Upper lobe of left lung (tissue), 6 donors: ENCODE data around the gene PAMR1. TPM values are rescaled to one million over a fixed set of nuclear protein-coding genes. Genes with fewer than 3 reads are reported as not detected.
A peak's percentile ranks its signal among the peaks of the same experiment; 100 is the strongest.
"Not testable (repeated sequence)": the region's sequence is repeated elsewhere in the genome, so short reads cannot be mapped to it uniquely, and the experiment has no call there.

Experiments
- ATAC-seq, 2 donors: fragments of 200-7000 bp; cut with Tn5 transposase; one replicate each; pipeline ENCODE4 v1.9.1; 2022; ENCODE audit warnings: mild to moderate bottlenecking in 2 of 2, moderate library complexity in 2 of 2; ENCODE audit not compliant: low FRiP score in 2 of 2
- DNase-seq, 2 donors: peaks; one replicate each; pipeline ENCODE4 v3.0.0-alpha.2; 2019 to 2020
- H3K27ac ChIP-seq, 4 donors: fragments of 200-600 bp; sonication (generic); one replicate each; pipeline ENCODE4 v1.5.1; 2016 to 2019
- H3K27me3 ChIP-seq, 4 donors: fragments of 200-600 bp; sonication (generic); one replicate each; pipeline ENCODE4 v1.5.1; 2017 to 2019
- H3K36me3 ChIP-seq, 4 donors: fragments of 200-600 bp; sonication (generic); one replicate each; pipeline ENCODE4 v1.5.1; 2016 to 2019
- H3K4me1 ChIP-seq, 4 donors: fragments of 200-600 bp; sonication (generic); one replicate each; pipeline ENCODE4 v1.5.1; 2018 to 2019
- H3K4me3 ChIP-seq, 4 donors: fragments of 200-600 bp; sonication (generic); one replicate each; pipeline ENCODE4 v1.5.1; 2017 to 2019; ENCODE audit warnings: mild to moderate bottlenecking in 2 of 4, moderate library complexity in 1 of 4
- H3K9me3 ChIP-seq, 4 donors: fragments of 200-600 bp; sonication (generic); one replicate each; pipeline ENCODE4 v1.5.1; 2018 to 2019
- EP300 ChIP-seq, 4 donors: sonication (generic); formaldehyde crosslinking; IDR thresholded peaks; one replicate each; pipeline ENCODE4 v1.5.1; 2017; ENCODE audit warnings: antibody characterized with exemption in 4 of 4, control low read depth in 2 of 4
- POLR2A ChIP-seq, 4 donors: fragments of 450-650 bp; IDR thresholded peaks; one replicate each; pipeline ENCODE4 v1.5.1; 2016 to 2017; ENCODE audit warnings: antibody characterized with exemption in 4 of 4, mild to moderate bottlenecking in 2 of 4
- POLR2AphosphoS5 ChIP-seq, 2 donors: sonication (generic); formaldehyde crosslinking; IDR thresholded peaks; one replicate each; pipeline ENCODE4 v1.5.1; 2017; ENCODE audit warnings: antibody characterized with exemption in 2 of 2
- WGBS, 2 donors: methylation state at CpG; one replicate each; pipeline ENCODE4 v1.1.5; 2017 to 2018; 5-methylcytosine and 5-hydroxymethylcytosine counted together
- total RNA-seq, 6 donors: library from RNA; depleted of rRNA in 4 of 6; stranded (reverse); fragments of >200 nt in 4 of 6; gene quantifications; one replicate each; pipeline versions ENCODE4 v1.1.0 to v1.2.1, GENCODE V29; 2016 to 2021
- TF ChIP-seq, protein P1 (sequence below), 6 experiments: fragments of 450-650 bp in 4 of 6; fragments of 200-600 bp in 2 of 6; sonication (generic) in 2 of 6; IDR thresholded peaks; one replicate each; pipeline ENCODE4 v1.5.1; 2016 to 2019; ENCODE audit warnings: antibody characterized with exemption in 6 of 6
- donor health status: DM: no; HTN: no; CAD: no; lungs with moderate emphysema.
- donor health status: DM: no; HTN: yes; CAD: no; lungs with severe emphysema.

Gene PAMR1
- total RNA-seq, 6 donors from 2014 or later, result 0.30 to 7.2 (median 4.3) TPM; not detected in 1

DNA sequence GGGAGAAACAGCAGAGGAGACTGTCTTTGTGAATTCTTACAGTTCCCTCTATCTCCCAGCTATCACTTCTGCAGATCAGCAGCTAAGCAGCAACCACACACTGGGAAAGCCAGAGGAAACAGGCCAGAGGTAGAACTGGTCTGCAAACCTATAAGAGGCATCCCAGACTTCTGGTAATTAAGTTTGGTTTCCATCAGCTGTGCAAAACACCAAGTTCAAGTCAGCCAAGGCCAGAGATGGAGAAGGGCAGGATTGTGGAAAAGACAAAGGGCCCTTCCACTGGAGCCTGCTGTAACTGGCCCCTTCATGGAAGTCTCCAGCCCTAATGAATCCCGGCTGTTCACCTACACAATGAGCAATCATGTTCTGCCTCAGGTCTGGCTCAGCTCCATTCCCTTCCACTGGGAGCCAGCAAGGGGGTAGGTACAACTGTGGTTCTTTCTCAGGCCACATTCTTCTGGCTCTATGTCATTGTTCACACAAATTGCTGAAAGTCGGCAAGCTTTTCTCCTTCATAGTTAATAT is 4.6 kb upstream of the PAMR1 start:
- no peak overlapping the region for H3K4me3 ChIP-seq
- H3K36me3 ChIP-seq, result no peaks in the 10 kb centered on the region
- H3K4me1 ChIP-seq, result peaks cover 0 to 8% (median 5%) of the 10 kb centered on the region in 4 donors
- no peak overlapping the region for H3K27ac ChIP-seq
- H3K27me3 ChIP-seq, result peaks cover 0 to 9% (median 4%) of the 10 kb centered on the region in 4 donors
- WGBS, 2 donors, result 59 to 73% methylated on average over 2 of the region's 2 CpGs
- H3K9me3 ChIP-seq, result no peaks in the 10 kb centered on the region
- peak in 1 of 2 donors; percentile 65 for ATAC-seq
- DNase-seq, result no peak
- TF ChIP-seq, protein P1, sequence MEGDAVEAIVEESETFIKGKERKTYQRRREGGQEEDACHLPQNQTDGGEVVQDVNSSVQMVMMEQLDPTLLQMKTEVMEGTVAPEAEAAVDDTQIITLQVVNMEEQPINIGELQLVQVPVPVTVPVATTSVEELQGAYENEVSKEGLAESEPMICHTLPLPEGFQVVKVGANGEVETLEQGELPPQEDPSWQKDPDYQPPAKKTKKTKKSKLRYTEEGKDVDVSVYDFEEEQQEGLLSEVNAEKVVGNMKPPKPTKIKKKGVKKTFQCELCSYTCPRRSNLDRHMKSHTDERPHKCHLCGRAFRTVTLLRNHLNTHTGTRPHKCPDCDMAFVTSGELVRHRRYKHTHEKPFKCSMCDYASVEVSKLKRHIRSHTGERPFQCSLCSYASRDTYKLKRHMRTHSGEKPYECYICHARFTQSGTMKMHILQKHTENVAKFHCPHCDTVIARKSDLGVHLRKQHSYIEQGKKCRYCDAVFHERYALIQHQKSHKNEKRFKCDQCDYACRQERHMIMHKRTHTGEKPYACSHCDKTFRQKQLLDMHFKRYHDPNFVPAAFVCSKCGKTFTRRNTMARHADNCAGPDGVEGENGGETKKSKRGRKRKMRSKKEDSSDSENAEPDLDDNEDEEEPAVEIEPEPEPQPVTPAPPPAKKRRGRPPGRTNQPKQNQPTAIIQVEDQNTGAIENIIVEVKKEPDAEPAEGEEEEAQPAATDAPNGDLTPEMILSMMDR (IDR thresholded peaks at IDR 0.05), result no peak

DNA sequence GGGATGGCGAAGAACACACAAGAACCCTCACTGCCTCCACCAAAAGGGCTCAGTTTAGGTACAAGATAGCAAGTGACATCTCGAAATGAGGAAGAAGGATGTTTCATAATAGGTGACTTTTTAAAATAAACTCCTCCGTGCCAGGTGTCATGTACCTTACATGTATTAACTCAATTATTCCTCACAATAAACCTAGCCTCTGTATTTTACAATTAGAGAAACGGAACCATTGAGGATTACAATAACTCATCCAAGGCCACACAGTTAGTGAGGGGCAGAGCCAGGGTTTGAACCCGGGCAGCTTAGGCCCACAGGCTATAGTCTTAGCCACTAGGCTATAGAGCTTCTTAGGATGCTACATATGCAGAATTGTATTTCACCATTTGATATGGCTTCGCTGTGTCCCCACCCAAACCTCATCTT is 965 bp upstream of the PAMR1 start:
- peaks cover 0 to 9% (median 4%) of the 10 kb centered on the region in 4 donors for H3K27me3 ChIP-seq
- TF ChIP-seq, protein P1 (IDR thresholded peaks at IDR 0.05), result no peak
- TF ChIP-seq POLR2AphosphoS5 (IDR thresholded peaks at IDR 0.05), result no peak
- no peak for TF ChIP-seq POLR2A (IDR thresholded peaks at IDR 0.05)
- TF ChIP-seq EP300 (IDR thresholded peaks at IDR 0.05), result no peak
- H3K4me1 ChIP-seq, result peaks cover 0 to 8% (median 5%) of the 10 kb centered on the region in 4 donors
- no peaks in the 10 kb centered on the region for H3K9me3 ChIP-seq
- H3K36me3 ChIP-seq, result no peaks in the 10 kb centered on the region
- no peak overlapping the region for H3K27ac ChIP-seq
- H3K4me3 ChIP-seq, result no peak overlapping the region
- no peak for ATAC-seq
- WGBS, 2 donors, result 65 to 86% methylated on average over 6 of the region's 6 CpGs
- DNase-seq, result no peak

DNA sequence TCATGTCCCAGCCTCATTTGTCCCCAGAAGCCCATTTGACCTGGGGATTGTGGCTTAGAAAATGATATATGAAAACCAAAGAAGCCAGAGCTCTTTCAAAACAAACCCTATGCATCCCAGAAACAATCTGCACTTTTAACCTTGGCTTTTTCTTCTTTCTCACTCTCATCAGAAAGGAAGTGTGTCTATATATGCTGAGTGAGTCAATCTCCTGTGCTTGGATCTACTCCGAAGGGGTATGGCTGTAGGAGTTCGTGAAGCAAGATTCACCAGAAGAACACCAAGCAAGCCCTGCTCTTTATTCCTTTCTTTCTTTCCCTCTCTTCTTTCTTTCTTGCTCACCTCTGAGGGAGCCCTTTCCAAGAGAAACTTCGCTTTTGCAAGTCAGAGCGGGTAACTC is 636 bp downstream of the PAMR1 start:
- Histone ChIP-seq H3K27ac (no peak overlapping the region), H3K4me3 (no peak overlapping the region), H3K9me3 (no peaks in the 10 kb centered on the region), H3K36me3 (no peaks in the 10 kb centered on the region), H3K27me3 (peaks cover 0 to 9% (median 4%) of the 10 kb centered on the region in 4 donors), H3K4me1 (peaks cover 0 to 8% (median 5%) of the 10 kb centered on the region in 4 donors)
- DNase-seq (no peak), ATAC-seq (no peak)
- WGBS, 2 donors, result 69 to 82% methylated on average over 4 of the region's 4 CpGs
- TF ChIP-seq EP300 (IDR thresholded peaks at IDR 0.05) (no peak), POLR2A (IDR thresholded peaks at IDR 0.05) (no peak), POLR2AphosphoS5 (IDR thresholded peaks at IDR 0.05) (no peak)
- TF ChIP-seq, protein P1 (IDR thresholded peaks at IDR 0.05), result no peak

DNA sequence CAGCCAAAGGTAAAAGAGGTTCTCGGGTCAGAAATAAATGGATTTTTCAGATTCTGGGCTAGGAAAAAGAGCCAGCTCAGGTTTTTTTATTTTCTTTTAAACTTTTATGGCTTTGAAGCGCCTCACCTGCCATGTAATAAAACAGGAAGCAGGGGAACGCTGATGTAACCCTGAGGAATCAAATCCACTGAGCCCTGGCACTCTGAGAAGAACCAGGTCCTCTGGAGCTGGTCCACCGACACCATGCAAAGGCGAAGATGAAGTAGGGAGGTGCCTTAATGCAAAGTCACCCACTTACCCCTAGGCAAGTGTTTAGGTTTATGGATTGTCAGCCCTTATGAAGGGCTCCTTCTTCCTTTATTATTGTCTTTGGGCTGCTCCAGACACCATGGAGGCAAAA is 1.6 kb downstream of the PAMR1 start:
- DNase-seq (no peak), ATAC-seq (no peak)
- H3K27ac ChIP-seq, result no peak overlapping the region
- peaks cover 0 to 8% (median 5%) of the 10 kb centered on the region in 4 donors for H3K4me1 ChIP-seq
- H3K9me3 ChIP-seq, result no peaks in the 10 kb centered on the region
- H3K4me3 ChIP-seq, result no peak overlapping the region
- no peaks in the 10 kb centered on the region for H3K36me3 ChIP-seq
- H3K27me3 ChIP-seq, result peaks cover 0 to 9% (median 4%) of the 10 kb centered on the region in 4 donors
- 72 to 84% methylated on average over 5 of the region's 5 CpGs for WGBS, 2 donors
- TF ChIP-seq, protein P1 (IDR thresholded peaks at IDR 0.05), result no peak
- no peak for TF ChIP-seq EP300 (IDR thresholded peaks at IDR 0.05)

DNA sequence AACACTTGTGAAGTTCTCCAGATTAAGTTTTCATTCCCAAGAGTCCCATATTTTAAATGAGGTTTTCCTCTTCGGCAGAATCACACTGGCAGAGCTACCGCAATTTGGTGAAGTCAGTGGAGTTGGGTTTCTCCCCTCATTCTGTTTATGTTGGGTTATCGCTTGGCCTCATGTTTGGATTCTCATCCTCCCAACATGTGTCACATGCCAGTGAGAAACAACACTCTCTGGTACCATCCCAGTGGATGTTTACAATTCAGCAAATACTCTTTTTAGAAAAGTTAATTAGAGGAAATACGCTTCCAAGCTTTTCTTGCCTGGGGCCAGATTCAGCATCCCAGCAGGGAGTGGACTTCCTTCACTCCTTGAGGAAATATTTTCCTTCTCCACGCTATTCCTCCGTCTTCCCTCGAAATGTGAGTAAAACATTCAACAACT is 2.1 kb downstream of the PAMR1 start:
- DNase-seq (no peak), ATAC-seq (peak in 1 of 2 donors; percentile 69)
- 47 to 52% methylated on average over 7 of the region's 7 CpGs for whole genome bisulfite sequencing, 2 donors
- no peak for TF ChIP-seq EP300 (IDR thresholded peaks at IDR 0.05)
- TF ChIP-seq, protein P1 (IDR thresholded peaks at IDR 0.05), result no peak
- no peak for TF ChIP-seq POLR2A (IDR thresholded peaks at IDR 0.05)
- TF ChIP-seq POLR2AphosphoS5 (IDR thresholded peaks at IDR 0.05), result no peak
- peaks cover 0 to 9% (median 4%) of the 10 kb centered on the region in 4 donors for H3K27me3 ChIP-seq
- no peaks in the 10 kb centered on the region for H3K36me3 ChIP-seq
- no peaks in the 10 kb centered on the region for H3K9me3 ChIP-seq
- H3K27ac ChIP-seq, result no peak overlapping the region
- peaks cover 0 to 8% (median 5%) of the 10 kb centered on the region in 4 donors for H3K4me1 ChIP-seq
- no peak overlapping the region for H3K4me3 ChIP-seq

DNA sequence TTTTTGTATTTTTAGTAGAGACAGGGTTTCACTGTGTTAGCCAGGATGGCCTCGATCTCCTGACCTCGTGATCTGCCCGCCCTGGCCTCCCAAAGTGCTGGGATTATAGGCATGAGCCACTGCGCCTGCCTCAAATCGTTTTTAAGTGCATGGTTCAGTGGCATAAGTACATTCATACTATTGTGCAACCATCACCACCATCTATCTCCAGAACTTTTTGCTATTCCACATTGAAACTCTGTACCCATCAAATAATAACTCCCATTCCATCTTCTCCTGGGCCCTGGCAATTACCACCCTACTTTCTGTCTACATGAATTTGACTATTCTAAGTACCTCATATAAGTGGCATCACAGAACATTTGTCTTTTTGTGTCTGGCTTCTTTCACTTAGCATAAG is 3.3 kb downstream of the PAMR1 start:
- H3K4me3 ChIP-seq, DNase-seq, H3K9me3 ChIP-seq, H3K27me3 ChIP-seq, H3K4me1 ChIP-seq, ATAC-seq, H3K27ac ChIP-seq, H3K36me3 ChIP-seq: not testable (repeated sequence)
- WGBS, 2 donors, result 87 to 92% methylated on average over 5 of the region's 5 CpGs
